Measurements from ENCODE around the gene MPL.

The MPL gene

GRCh38 chr1:43363283-43363934, 25.8 kb downstream of the MPL start:
- H3K27ac Mint-ChIP-seq, result peak overlapping the region; percentile 93

GRCh38 chr1:43363935-43364525, 26.4 kb downstream of the MPL start:
- no peak for DNase-seq
- H3K4me3 Mint-ChIP-seq, result no peak overlapping the region
- peaks cover 3% of the 10 kb centered on the region for H3K27me3 Mint-ChIP-seq (ENCODE audit: low read depth, poor library complexity)
- no peak for TF ChIP-seq CTCF (IDR thresholded peaks at IDR 0.05)
- no peaks in the 10 kb centered on the region for H3K9me3 Mint-ChIP-seq
- H3K4me1 Mint-ChIP-seq, result peaks cover 67% of the 10 kb centered on the region
- peaks cover 53% of the 10 kb centered on the region for H3K36me3 Mint-ChIP-seq (ENCODE audit: low read depth)
- H3K27ac Mint-ChIP-seq, result no peak overlapping the region

More at GRCh38 chr1:43363283-43363934, 25.8 kb downstream of the MPL start:
- peaks cover 3% of the 10 kb centered on the region for H3K27me3 Mint-ChIP-seq (ENCODE audit: low read depth, poor library complexity)
- TF ChIP-seq CTCF (IDR thresholded peaks at IDR 0.05), result no peak
- H3K9me3 Mint-ChIP-seq, result no peaks in the 10 kb centered on the region
- no peak for DNase-seq
- peaks cover 53% of the 10 kb centered on the region for H3K36me3 Mint-ChIP-seq (ENCODE audit: low read depth)
- H3K4me1 Mint-ChIP-seq, result peaks cover 65% of the 10 kb centered on the region
- H3K4me3 Mint-ChIP-seq, result peak overlapping the region; percentile 32

- peak overlapping the region; percentile 63 for H3K27ac Mint-ChIP-seq
- DNase-seq, result no peak
- no peaks in the 10 kb centered on the region for H3K9me3 Mint-ChIP-seq
- TF ChIP-seq CTCF (IDR thresholded peaks at IDR 0.05), result no peak
- H3K4me3 Mint-ChIP-seq, result peak overlapping the region; percentile 64
- H3K36me3 Mint-ChIP-seq (ENCODE audit: low read depth), result peaks cover 43% of the 10 kb centered on the region
- H3K4me1 Mint-ChIP-seq, result peaks cover 58% of the 10 kb centered on the region
- H3K27me3 Mint-ChIP-seq (ENCODE audit: low read depth, poor library complexity), result peaks cover 7% of the 10 kb centered on the region
These were observed 28.1 kb downstream of the MPL start for GRCh38 chr1:43365678-43366077.

GRCh38 chr1:43366179-43366578, 28.6 kb downstream of the MPL start:
- no peaks in the 10 kb centered on the region for H3K9me3 Mint-ChIP-seq
- TF ChIP-seq CTCF (IDR thresholded peaks at IDR 0.05), result no peak
- peak overlapping the region; percentile 82 for H3K4me3 Mint-ChIP-seq
- peaks cover 38% of the 10 kb centered on the region for H3K36me3 Mint-ChIP-seq (ENCODE audit: low read depth)
- DNase-seq, result no peak
- H3K27ac Mint-ChIP-seq, result no peak overlapping the region
- peaks cover 8% of the 10 kb centered on the region for H3K27me3 Mint-ChIP-seq (ENCODE audit: low read depth, poor library complexity)
- H3K4me1 Mint-ChIP-seq, result peaks cover 55% of the 10 kb centered on the region

- no peaks in the 10 kb centered on the region for H3K9me3 Mint-ChIP-seq
- H3K4me1 Mint-ChIP-seq, result peaks cover 50% of the 10 kb centered on the region
- H3K36me3 Mint-ChIP-seq (ENCODE audit: low read depth), result peaks cover 33% of the 10 kb centered on the region
- no peak overlapping the region for H3K27ac Mint-ChIP-seq
- no peak for DNase-seq
- peaks cover 8% of the 10 kb centered on the region for H3K27me3 Mint-ChIP-seq (ENCODE audit: low read depth, poor library complexity)
- no peak for TF ChIP-seq CTCF (IDR thresholded peaks at IDR 0.05)
- H3K4me3 Mint-ChIP-seq, result peak overlapping the region; percentile 82
These were observed 29.0 kb downstream of the MPL start for GRCh38 chr1:43366601-43367025.

Data from nephron progenitor cell (in vitro differentiated cells).